HG02973 (cell line): ENCODE results near the gene TMEM81.

Experiments
- ATAC-seq: cut with Tn5 transposase; IDR thresholded peaks from one replicate; pipeline ENCODE4 v1.9.1; 2021; ENCODE audit warnings: moderate library complexity; ENCODE audit not compliant: unreplicated experiment

Gene TMEM81

DNA sequence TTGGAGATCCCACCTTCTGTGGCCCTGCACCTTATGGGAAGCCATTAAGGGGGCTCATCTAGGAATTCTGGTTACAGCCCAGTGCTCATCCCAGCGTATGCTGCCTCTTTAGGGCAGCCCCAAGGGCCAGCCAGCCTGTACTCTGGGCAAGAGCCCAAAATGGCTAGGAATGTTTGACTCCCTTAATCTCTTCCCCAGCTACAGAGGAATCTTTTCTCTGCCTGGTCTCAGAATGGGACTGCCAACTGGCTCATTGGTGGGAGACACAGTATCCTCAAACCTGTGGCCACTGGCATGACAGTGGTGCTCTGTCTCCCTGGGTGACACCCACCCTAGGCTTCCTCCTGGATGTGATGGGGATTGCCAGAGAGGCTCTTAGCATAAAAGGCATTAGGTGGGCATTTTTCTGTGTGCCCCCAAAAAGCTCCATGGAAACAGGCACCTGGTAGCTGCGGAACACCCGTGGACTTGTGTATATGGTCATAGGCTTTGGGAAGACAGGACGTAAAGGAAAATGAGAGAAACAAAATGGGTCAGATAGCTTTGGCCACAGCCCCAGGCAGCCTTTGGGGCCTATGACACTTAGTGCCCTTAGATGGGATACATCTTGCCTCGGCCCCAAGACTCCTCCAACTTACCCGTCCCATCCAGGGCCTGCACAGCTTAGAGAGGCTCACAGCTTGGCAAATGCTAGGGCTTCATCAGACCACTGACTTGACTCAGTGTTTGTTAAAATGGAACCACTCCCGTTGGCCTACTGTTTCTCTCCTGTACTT, 6.9 kb downstream of the TMEM81 start:
- no peak for ATAC-seq

DNA sequence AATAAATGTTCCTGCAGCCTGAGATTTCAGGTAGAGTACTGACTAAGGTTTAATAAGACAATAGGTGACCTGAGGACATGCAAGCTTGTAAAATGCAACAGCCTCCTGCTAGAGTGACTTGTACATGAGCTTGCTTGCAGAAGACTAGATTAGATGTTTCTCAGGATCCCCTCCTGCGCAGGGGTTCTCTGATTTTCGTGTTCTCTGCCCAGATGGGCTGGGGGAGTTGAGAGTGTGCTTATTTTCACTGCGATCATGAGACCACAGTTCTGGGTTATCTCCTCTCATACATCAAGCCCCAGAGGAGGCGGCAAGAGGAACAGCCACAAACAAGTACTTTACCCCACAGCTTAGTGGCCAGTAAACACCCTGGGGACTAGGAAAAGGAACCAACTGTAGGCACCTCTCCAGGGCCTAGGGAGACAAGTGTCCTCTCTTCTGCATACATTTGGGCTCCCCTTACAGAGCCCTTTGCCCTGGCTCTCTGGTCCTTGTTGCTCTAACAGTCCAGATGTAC, 8.0 kb downstream of the TMEM81 start:
- no peak for ATAC-seq

DNA sequence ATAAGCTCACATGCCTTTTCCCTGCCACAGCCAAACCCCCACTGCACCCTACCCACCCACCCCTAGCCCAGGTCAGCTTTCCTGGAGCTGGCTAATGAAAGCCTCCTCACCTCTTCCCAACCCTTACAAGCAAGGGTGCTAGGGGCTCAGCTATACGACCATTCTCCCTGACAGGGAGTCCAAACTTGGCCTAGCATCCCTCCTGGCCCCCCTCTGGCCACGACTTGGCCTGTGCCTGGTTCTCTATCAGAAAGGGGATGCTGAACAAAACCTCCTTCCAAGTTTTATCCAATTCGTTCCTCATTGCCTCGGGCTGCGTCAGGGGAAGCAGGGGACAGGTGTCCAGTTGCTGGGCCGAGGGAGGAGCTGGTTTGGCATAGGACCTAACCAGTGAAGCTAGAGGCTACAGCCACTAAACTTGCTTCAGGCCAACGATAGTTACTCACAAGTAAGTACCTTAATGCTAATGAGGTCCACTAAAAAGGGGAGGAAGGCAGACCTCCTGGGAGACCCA, 8.6 kb downstream of the TMEM81 start:
- ATAC-seq = no peak

DNA sequence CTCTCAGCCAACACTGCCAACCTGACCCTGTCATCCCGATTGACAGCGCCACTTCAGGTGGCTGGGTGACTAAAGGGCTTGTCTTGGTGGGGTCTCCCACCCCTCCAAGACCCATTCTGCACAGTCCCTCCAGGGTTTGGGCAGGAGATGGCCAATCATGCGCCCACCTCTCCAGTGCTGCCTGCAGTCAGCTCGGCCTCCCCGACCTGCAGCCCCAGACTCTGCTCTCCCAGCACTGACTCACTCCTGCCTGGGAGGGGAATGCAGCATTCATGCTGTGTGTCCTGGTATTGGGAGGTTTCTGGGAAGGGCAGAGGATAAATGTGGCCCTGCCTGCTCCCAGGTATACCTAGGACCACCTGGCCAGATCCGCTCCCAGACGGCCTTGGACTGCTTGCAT, 9.7 kb downstream of the TMEM81 start:
- ATAC-seq = no peak

DNA sequence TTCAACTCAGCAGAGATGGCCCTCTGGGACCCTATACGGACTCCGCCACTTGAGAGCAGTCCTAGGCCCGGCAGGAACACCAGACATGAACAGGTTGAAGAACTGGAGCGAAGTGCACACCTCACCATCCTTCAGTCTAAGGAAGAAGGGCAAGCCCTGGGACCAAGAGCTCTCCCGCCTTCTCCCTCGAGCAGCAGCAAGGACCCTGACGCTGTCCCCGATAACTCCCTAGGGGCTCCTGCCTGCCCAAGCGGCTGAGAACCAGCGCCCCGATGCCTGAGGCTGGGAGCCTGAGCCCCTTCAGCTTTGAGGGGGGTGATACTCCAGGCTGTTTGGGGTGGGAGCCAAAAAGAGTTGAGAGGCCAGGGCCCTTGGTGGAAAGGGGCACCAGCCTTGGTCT, 10.2 kb downstream of the TMEM81 start:
- ATAC-seq = no peak

DNA sequence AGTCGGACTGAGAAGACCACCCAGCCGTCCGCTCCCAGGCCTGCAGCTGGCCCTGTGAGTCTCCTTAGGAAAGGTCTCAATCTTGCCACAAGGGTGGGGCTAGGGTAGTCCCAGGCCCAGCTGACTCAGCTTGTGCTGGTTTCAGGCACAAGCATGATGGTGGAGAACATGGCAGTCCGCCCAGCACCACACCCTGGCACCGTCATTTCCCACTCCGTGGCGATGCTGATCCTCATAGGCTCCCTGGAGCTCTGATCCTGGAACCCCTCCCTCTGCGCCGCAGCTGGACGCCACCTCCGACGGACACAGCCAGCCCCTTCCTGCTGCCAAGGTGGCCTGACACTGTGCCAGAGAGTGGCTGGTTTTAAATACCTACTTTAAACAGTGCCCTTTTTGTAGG, 10.7 kb downstream of the TMEM81 start:
- no peak for ATAC-seq

DNA sequence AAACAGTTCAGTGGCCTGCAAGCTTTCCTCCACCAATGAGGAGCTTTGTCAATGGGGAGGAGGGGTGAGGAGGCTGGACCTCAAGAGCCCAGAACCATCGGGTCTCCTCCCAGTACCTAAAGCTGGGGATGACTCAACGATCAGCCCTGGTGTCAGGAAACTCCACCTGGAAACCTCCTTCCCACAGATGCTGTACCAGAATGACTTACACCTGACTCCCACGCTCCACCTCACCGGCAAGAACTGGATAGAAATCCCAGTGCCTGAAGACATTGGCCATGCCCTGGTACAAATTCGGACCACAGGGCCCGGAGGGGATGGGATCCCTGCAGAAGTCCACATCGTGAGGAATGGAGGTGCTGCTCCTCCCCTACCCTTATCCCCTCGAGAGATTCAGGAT, 11.4 kb downstream of the TMEM81 start:
- no peak for ATAC-seq

DNA sequence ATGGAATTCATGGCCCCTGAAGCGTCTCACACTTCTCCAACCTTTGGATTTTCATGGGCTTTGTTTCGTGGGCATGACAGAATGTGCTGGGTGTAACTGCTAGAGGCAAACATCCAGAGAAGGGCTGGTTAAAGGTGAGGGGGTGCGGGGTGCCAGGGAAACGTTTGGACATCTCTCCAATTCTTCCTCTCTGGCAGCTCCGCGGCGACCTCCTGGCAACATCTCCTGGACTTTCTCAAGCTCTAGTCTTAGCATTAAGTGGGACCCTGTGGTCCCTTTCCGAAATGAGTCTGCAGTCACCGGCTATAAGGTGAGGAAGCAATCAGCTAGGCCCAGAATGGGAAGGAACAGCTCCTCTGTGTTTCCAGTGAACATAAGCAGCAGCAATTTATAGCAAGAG, 12.0 kb downstream of the TMEM81 start:
- ATAC-seq = no peak

DNA sequence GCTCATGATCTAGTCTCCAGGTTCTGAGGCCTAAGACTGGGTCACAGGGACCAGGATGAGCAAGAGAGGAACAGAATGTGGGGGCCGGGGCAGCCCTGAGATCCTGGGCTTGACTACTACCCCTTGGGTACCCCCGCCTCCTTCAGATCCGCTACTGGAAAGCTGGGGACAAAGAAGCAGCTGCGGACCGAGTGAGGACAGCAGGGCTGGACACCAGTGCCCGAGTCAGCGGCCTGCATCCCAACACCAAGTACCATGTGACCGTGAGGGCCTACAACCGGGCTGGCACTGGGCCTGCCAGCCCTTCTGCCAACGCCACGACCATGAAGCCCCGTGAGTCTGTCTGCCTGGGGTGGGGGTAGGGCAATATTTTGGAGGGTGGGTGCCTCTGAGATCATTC, 12.5 kb downstream of the TMEM81 start:
- no peak for ATAC-seq

DNA sequence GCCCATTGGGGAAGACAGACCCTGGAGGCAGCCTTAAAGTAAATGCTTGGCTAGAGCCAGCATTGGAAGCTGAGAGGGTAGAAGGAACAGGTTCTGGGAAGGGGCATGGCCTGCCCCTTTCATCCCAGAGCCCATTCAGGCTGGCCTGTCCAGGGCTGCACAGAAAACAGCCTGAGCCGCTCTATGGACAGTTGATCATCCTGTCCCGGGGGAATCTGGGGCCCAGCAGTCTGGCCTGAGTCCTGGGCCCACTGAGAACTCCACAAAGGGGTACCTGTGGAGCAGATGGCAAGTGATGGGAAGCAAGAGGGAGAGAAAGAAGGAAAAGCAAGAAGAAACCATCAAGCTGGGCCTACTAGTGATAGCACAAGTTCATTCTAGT, 13.2 kb downstream of the TMEM81 start:
- no peak for ATAC-seq

DNA sequence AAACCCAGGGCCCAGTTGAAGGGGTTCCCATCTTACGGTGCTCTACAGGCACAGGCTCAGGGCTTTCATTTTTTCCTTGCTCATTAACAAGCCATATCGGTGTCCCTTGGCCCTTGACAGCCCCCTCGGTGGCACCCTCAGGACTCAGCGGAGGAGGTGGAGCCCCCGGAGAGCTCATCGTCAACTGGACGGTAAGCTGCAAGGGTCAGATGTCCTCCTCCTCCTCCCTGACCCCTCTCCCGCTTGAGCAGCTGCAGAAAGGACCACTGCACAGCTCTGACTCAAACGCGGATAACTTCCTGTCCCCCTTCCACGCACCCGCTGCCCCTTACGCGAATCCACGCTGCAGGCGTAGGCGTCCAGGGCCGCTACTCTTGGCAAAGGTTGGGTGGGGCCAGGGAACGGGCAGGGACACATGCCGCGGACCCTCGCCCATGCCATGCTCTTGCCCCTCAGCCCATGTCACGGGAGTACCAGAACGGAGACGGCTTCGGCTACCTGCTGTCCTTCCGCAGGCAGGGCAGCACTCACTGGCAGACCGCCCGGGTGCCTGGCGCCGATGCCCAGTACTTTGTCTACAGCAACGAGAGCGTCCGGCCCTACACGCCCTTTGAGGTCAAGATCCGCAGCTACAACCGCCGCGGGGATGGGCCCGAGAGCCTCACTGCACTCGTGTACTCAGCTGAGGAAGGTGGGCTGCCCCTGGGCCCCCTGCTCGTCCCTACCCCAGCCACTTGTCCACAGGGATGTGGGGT, 14.7 kb downstream of the TMEM81 start:
- no peak for ATAC-seq

DNA sequence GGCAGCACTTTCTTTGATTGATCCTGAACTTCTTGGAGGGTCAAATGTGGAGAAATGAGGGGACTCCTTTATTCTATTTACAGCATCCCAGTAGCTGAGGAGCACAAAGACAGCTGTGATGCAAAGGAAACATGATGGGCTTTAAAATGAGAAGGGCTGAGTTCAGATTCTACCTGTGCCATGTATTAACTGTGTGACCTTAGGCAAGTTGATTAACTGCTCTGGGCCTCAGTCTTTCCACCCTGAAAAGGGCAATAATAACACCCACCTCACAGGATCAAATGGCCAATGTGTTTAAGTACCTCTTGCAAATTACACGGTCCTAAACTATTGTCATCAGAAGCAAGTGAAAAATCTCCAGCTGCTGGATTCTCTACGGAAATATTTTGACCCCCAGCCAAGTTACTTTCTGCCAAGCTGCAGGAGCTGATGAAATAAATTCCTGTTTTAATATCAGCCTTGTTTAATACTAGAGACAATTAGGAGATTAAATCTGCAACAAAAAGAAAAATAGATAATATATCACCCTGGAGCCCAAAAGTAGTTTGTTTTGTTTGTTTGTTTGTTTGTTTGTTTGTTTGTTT, 15.7 kb downstream of the TMEM81 start:
- no peak for ATAC-seq

DNA sequence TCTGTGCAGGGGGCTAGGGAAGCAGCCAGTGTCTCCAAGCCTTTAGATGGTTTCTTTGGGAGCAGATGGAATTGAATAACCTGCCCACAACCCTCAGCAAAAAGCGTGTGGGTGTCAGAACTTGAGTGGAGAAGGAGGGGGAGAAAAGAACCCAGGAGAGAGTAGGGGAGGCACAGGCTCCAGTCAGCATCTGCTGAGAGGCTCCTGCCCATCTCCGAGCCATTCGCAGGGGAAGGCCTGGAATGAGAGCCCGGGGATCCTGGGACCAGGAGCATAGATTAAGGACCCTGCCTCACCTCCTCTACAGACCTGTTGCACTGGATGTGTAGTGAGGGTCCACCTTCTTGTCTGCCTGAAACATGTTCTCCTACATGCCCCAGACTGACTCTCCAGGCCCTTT, 16.3 kb downstream of the TMEM81 start:
- no peak for ATAC-seq

DNA sequence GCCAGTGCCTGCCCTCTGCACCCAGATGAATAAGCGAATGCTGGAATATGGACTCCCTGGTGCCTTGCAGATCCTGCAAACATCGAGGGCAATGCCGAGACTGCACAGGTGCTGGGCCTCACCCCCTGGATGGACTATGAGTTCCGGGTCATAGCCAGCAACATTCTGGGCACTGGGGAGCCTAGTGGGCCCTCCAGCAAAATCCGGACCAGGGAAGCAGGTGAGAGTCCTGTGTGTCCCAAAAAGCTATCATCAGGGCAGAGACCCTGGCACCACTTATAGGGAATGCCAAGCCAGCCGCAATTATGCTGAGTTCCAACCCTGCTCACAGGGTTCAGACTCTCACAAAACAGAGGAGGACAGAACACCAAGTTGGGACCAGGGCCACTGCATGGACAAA, 17.2 kb downstream of the TMEM81 start:
- no peak for ATAC-seq

DNA sequence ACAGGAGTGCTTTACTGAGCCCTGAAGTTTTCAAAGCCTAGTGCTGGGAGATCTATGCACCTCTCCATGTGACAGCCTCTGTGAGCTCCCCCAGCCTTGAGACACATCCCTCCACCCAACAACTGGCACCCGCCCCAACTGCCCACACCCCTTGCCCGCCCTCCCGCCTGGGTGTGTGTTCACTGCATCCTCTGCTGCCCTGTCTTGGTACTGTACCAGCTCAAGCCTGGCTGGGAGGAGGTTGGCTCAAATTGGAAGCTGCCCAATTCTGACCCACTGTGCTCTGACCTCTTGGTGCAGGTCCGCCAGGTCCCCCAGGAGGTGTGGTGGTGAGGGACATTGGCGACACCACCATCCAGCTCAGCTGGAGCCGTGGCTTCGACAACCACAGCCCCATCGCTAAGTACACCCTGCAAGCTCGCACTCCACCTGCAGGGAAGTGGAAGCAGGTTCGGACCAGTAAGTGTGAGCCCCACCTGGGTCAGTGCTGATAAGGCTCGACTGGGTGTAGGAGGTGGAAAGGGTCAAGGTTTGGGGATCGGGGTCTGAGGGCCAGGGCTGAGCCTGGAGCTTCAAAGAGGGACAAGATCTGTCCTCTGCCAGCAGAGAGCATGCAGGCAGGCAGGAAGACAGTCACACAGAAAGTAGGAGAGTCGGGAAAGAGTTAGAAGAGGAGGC, 18.0 kb downstream of the TMEM81 start:
- ATAC-seq = no peak

DNA sequence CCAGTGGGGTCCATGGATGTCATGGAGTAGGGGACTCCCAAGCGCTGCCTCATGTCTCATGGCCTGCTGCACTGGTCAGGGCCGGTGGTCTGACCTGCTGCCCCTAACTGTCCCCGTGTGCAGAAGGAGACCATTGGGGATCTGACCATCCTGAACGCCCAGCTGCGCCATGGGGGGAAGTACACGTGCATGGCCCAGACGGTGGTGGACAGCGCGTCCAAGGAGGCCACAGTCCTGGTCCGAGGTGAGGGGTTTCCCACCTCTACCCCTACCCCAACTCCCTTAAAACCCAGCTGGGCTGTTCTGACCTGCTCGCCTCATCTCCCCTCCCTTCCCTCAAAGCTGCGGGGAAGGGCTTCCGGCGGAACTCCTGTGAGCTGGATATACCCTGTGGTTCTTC, 18.6 kb downstream of the TMEM81 start:
- ATAC-seq = no peak

DNA sequence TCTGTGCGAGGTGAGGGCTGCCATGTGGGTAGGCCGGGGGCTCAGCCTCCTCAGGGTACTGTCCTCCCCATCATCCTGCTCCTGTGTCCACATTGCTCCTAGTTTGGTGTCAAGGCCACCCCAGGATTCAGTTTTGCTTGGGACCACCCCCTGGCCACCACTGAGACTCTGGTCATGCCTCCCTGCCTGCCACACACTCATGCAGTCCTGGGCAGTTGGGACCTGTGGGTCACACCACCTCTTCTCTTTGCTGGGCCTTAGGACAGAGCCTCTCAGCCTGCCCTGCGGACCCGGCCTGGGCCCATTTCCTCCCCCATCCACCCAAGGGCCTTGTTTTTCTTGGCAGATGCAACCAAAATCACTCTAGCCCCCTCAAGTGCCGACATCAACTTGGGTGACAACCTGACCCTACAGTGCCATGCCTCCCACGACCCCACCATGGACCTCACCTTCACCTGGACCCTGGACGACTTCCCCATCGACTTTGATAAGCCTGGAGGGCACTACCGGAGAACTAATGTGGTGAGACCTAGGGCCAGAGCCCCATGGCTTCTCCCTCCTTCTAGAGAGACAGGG, 19.4 kb downstream of the TMEM81 start:
- no peak for ATAC-seq

DNA sequence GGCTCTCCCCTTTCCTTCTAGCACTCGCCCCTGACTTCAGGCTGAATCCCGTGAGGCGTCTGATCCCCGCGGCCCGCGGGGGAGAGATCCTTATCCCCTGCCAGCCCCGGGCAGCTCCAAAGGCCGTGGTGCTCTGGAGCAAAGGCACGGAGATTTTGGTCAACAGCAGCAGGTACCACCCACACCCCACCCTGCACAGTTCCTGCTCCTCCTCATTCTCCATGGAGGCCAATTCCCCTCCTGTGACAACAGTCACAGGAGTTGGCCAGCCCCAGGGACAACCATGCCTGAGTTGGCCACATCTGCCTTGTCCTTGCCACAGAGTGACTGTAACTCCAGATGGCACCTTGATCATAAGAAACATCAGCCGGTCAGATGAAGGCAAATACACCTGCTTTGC, 20.0 kb downstream of the TMEM81 start:
- no peak for ATAC-seq

DNA sequence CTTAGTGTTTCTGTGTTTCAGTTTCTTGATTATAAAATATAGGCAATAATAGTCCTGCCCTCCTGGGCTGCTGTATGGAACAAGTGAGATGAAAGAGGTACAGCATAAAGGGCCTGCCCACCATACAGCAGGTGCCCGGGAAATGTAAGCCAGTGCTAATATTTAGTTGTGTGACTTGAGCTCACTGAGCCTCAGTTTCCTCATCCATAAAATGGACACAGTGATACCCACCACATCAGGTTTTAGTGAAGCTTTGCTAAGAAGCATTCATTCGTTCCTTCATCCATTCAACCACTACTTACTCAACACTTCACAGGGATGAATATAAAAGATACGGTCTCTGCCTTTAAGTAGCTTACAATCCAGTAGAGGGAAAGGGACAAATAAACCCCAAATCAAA, 21.4 kb downstream of the TMEM81 start:
- no peak for ATAC-seq

DNA sequence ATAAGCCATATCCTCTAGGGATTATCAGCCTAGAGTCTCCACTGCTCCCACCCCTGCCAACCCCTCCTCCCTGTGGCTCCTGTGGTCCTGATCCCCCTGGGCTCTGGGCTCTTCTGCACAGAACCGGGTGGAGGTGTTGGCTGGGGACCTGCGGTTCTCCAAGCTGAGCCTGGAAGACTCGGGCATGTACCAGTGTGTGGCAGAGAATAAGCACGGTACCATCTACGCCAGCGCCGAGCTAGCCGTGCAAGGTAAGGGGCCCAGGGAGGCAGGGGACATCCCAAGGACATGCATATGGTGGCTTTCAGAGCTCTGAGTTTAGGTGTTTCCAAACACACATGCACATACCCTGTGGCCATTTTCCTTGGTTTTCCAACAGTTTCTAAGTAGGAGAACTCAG, 21.9 kb downstream of the TMEM81 start:
- no peak for ATAC-seq

DNA sequence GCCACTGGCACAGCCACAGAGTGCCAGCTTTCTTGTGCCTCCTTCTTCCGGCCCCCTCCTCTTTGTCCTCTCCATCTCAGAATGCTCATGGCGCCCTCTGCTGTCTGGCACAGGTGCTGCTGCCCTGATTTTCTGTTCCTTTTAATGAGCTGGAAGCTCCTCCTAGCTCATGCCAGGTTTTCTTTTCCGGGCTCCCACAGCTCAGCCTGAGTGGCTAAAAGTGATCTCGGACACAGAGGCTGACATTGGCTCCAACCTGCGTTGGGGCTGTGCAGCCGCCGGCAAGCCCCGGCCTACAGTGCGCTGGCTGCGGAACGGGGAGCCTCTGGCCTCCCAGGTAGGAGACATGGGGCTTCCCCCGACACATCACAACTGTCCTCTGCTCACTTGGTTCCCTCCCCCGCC, 22.6 kb downstream of the TMEM81 start:
- no peak for ATAC-seq
